Measurements from ENCODE around the gene STMN1.

DNA sequence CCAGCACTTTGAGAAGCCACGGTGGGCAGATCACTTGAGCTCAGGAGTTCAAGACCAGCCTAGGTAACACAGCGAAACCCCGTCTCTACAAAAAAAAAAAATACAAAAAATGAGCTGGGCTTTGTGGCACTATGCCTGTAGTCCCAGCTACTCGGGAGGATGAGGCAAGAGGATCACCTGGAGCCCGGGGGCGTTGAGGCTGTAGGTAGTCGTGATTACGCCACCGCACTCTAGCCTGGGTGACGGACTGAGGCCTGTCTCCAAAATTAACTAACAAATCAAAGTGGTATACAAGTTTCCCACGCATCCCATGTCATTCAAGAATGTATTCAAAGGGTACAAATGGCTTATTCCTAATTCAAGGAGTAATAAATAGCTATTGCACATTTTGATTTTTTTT, 49.4 kb downstream of the STMN1 start:
- TF ChIP-seq, protein P1, sequence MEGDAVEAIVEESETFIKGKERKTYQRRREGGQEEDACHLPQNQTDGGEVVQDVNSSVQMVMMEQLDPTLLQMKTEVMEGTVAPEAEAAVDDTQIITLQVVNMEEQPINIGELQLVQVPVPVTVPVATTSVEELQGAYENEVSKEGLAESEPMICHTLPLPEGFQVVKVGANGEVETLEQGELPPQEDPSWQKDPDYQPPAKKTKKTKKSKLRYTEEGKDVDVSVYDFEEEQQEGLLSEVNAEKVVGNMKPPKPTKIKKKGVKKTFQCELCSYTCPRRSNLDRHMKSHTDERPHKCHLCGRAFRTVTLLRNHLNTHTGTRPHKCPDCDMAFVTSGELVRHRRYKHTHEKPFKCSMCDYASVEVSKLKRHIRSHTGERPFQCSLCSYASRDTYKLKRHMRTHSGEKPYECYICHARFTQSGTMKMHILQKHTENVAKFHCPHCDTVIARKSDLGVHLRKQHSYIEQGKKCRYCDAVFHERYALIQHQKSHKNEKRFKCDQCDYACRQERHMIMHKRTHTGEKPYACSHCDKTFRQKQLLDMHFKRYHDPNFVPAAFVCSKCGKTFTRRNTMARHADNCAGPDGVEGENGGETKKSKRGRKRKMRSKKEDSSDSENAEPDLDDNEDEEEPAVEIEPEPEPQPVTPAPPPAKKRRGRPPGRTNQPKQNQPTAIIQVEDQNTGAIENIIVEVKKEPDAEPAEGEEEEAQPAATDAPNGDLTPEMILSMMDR (IDR thresholded peaks at IDR 0.05), result no peak
- no peak for TF ChIP-seq EP300 (IDR thresholded peaks at IDR 0.05)
